Endothelial cell of umbilical vein (primary cell): ENCODE results near the gene SLC29A3. TPM values are rescaled to one million over a fixed set of nuclear protein-coding genes. Genes with fewer than 3 reads are reported as not detected.

ENCODE experiments used
- BruUV-seq: library from RNA; stranded (reverse); fragments of 400-500 nt; replicated peaks from 2 replicates; lab custom pipeline; 2021; lab: Mats Ljungman, UMichigan
- CTCF ChIA-PET: fragments of 300-600, 350-600 bp; sonication (Branson Sonifier 250); formaldehyde crosslinking; loops from one replicate; lab custom pipeline; 2021; ENCODE audit warnings: antibody characterized with exemption, inconsistent platforms; lab: Charles Lee
- POLR2A ChIA-PET: fragments of 300-600, 350-600 bp; sonication (Branson Sonifier 250); formaldehyde crosslinking; loops from one replicate; lab custom pipeline; 2021; ENCODE audit warnings: antibody characterized with exemption, inconsistent platforms; lab: Charles Lee
- DNase-seq: peaks from one replicate; pipeline ENCODE4 v3.0.0-alpha.2; 2011; ENCODE audit warnings: low read depth, low spot score
- FAIRE-seq: peaks from 2 replicates; lab custom pipeline; 2011; peaks lifted over from hg19 to GRCh38; lab: Jason Lieb, UNC
- H2AFZ ChIP-seq: 2 replicates; pipeline ENCODE4 v1.6.0; 2012; ENCODE audit warnings: low read depth, low read length, control low read depth, inconsistent platforms
- H3K27ac ChIP-seq: 2 replicates; pipeline ENCODE4 v1.5.1; 2011; ENCODE audit warnings: low read depth, mild to moderate bottlenecking, control low read depth, low read length, moderate library complexity; ENCODE audit not compliant: insufficient read depth
- H3K27me3 ChIP-seq, 2 experiments: 2 replicates each; pipeline versions ENCODE4 v1.6.0 to v1.6.1; 2011; ENCODE audit warnings: low read length in 2 of 2, mixed read lengths in 1 of 2; ENCODE audit not compliant: control insufficient read depth in 2 of 2, insufficient read depth in 2 of 2
- H3K36me3 ChIP-seq, 2 experiments: 2 replicates in 1 of 2; 3 replicates in 1 of 2; pipeline ENCODE4 v1.5.1; 2011; ENCODE audit warnings: low read length in 2 of 2, mild to moderate bottlenecking in 1 of 2, moderate library complexity in 1 of 2; ENCODE audit not compliant: control insufficient read depth in 2 of 2, insufficient read depth in 2 of 2; ENCODE audit errors: extremely low read depth in 1 of 2
- H3K4me1 ChIP-seq: 3 replicates; pipeline ENCODE4 v1.5.1; 2011; ENCODE audit warnings: mild to moderate bottlenecking, low read length; ENCODE audit not compliant: control insufficient read depth, insufficient read depth; ENCODE audit errors: extremely low read depth
- H3K4me2 ChIP-seq: 2 replicates; pipeline ENCODE4 v1.6.1; 2011; ENCODE audit warnings: low read length, control low read depth, mixed read lengths; ENCODE audit not compliant: insufficient read depth
- H3K4me3 ChIP-seq, 3 experiments: fragments of 200-600 bp in 1 of 3; sonication (generic), shearing (Covaris generic) in 1 of 3; replicated peaks in 1 of 3; 2 replicates each; pipeline ENCODE4 v1.5.1; 2011 to 2016; ENCODE audit warnings: control low read depth in 3 of 3, low read length in 3 of 3, mild to moderate bottlenecking in 2 of 3, inconsistent platforms in 1 of 3, low read depth in 1 of 3, moderate library complexity in 1 of 3; ENCODE audit not compliant: insufficient read depth in 1 of 3
- H3K79me2 ChIP-seq: 2 replicates; pipeline ENCODE4 v1.6.0; 2012; ENCODE audit warnings: low read length, inconsistent platforms; ENCODE audit not compliant: control insufficient read depth, insufficient read depth
- H3K9ac ChIP-seq: replicated peaks from 2 replicates; pipeline ENCODE3; 2011; ENCODE audit warnings: low read length, control low read depth; ENCODE audit not compliant: insufficient read depth; ENCODE audit errors: extremely low read depth
- H3K9me1 ChIP-seq: replicated peaks from 3 replicates; pipeline ENCODE4 v1.6.0; 2011; ENCODE audit warnings: mild to moderate bottlenecking, low read length; ENCODE audit not compliant: control insufficient read depth, insufficient read depth; ENCODE audit errors: extremely low read depth
- H3K9me3 ChIP-seq: replicated peaks from 2 replicates; pipeline ENCODE4 v1.5.1; 2012; ENCODE audit warnings: low read length, inconsistent platforms; ENCODE audit not compliant: control insufficient read depth, insufficient read depth
- H4K20me1 ChIP-seq: replicated peaks from 2 replicates; pipeline ENCODE3; 2011; ENCODE audit warnings: mild to moderate bottlenecking, low read length; ENCODE audit not compliant: control insufficient read depth, insufficient read depth; ENCODE audit errors: extremely low read depth
- CTCF ChIP-seq, 2 donors: IDR thresholded peaks; 1 replicate in 1 of 2; 2 replicates in 1 of 2; pipeline ENCODE4 v1.5.1; 2011; ENCODE audit warnings: low read length in 2 of 2, mild to moderate bottlenecking in 2 of 2, moderate library complexity in 2 of 2, control low read depth in 1 of 2, inconsistent platforms in 1 of 2, low read depth in 1 of 2; ENCODE audit not compliant: insufficient read depth in 1 of 2; ENCODE audit errors: extremely low read depth in 1 of 2
- EZH2 ChIP-seq: IDR thresholded peaks from 2 replicates; pipeline ENCODE4 v1.6.1; 2012; ENCODE audit warnings: borderline replicate concordance, low read depth, mild to moderate bottlenecking, moderate library complexity, low read length, inconsistent platforms; ENCODE audit not compliant: severe bottlenecking
- FOS ChIP-seq: IDR thresholded peaks from 2 replicates; pipeline ENCODE4 v1.6.1; 2011; ENCODE audit warnings: mild to moderate bottlenecking, low read length, moderate library complexity, borderline replicate concordance; ENCODE audit not compliant: insufficient read depth
- GATA2 ChIP-seq: IDR thresholded peaks from 2 replicates; pipeline ENCODE4 v1.7.0; 2011; ENCODE audit warnings: low read depth, mild to moderate bottlenecking, moderate library complexity, mixed read lengths, low read length; ENCODE audit not compliant: insufficient read length, insufficient read depth
- JUN ChIP-seq: IDR thresholded peaks from 2 replicates; pipeline ENCODE4 v1.6.1; 2011; ENCODE audit warnings: borderline replicate concordance, low read depth; ENCODE audit not compliant: insufficient read length, insufficient read depth
- MAX ChIP-seq: IDR thresholded peaks from 2 replicates; pipeline ENCODE4 v1.6.1; 2011; ENCODE audit not compliant: insufficient read depth, insufficient read length
- MYC ChIP-seq: IDR thresholded peaks from one replicate; pipeline ENCODE4 v1.6.1; 2011; ENCODE audit warnings: mild to moderate bottlenecking, low read depth, low read length
- POLR2A ChIP-seq: IDR thresholded peaks from 2 replicates; pipeline ENCODE4 v1.6.1; 2012; ENCODE audit warnings: low read depth, mild to moderate bottlenecking, control low read depth, low read length
- POLR2AphosphoS5 ChIP-seq: IDR thresholded peaks from 2 replicates; pipeline ENCODE4 v1.6.1; 2012; ENCODE audit warnings: low read depth, mild to moderate bottlenecking, control low read depth, low read length, moderate library complexity; ENCODE audit not compliant: insufficient read depth
- dilution Hi-C: fragments of 300-500 bp; cut with MboI; formaldehyde crosslinking; loops from one replicate; pipeline ENCODE4 v1.15.0; 2019; ENCODE audit warnings: low sequenced_read_pairs; ENCODE audit not compliant: extremely low pct_ligation_motif_present
- intact Hi-C: fragments of 100-400 bp; cut with micrococcal nuclease; formaldehyde crosslinking; loops from one replicate; pipeline ENCODE4 v1.10.0; 2022
- polyA plus RNA-seq, 4 experiments: library from polyadenylated mRNA; depleted of rRNA in 3 of 4; stranded (reverse) in 3 of 4; unstranded in 1 of 4; fragments of >200 nt; gene quantifications; 2 replicates each; pipeline versions ENCODE4 v1.2.1 to v1.2.3, GENCODE V29; 2011 to 2012; ENCODE audit warnings: missing spikeins in 1 of 4
- total RNA-seq: library from RNA; stranded (reverse); gene quantifications from 2 replicates; pipeline ENCODE4 v1.2.3, GENCODE V29; 2021

SLC29A3 gene
- total and polyA plus RNA-seq, 2 donors (not counting 3 experiments of a cell fraction or from before 2014, with no cell fraction given) = 5.0 to 9.1 TPM

DNA sequence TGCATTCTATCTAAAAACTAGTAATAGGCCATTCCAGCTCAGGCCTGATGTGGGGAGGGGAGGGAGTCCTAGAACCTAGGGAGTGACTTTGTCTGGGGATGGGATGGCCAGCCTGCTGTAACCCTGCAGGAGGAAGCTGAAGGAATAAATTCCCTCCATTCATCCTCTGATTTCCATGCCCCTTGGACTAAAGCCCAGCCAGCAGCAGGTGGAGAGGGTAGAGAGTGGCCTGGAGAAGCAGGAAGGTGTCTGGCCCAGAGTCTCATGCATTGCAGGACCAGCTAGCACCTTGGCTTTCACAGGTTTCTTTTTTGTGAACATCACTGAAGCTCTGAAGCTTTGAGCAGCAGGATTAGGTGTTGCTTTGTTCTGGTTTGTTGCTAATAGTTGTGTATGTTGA, 44.9 kb downstream of the SLC29A3 start:
- no TSS peak for BruUV-seq
- H3K27ac ChIP-seq = no peak overlapping the region
- POLR2A ChIA-PET = interaction anchor here (0.8 kb wide), 1 partner anchor 44 kb away, joined by 4 read pairs; no protein-coding TSS in a partner anchor
- H4K20me1 ChIP-seq = no peaks in the 10 kb centered on the region
- dilution Hi-C loops = no loop called here
- H3K36me3 ChIP-seq = no peaks in the 10 kb centered on the region
- H3K4me1 ChIP-seq = peaks cover 10% of the 10 kb centered on the region
- H3K27me3 ChIP-seq = no peaks in the 10 kb centered on the region
- no peak for DNase-seq
- H3K4me3 ChIP-seq = no peak overlapping the region
- H3K4me2 ChIP-seq = no peak overlapping the region
- intact Hi-C loops = no loop called here
- CTCF ChIA-PET = no interaction called here
- TF ChIP-seq FOS = no peak
- TF ChIP-seq CTCF (IDR thresholded peaks at IDR 0.05; ENCODE audit: extremely low read depth in 1 of 2, insufficient read depth in 1 of 2, low read depth in 1 of 2, low read length in 2 of 2) = no peak
- no peak for TF ChIP-seq MAX
- TF ChIP-seq JUN = no peak
- no peak overlapping the region for H2AFZ ChIP-seq
- H3K9ac ChIP-seq = no peak overlapping the region
- no peaks in the 10 kb centered on the region for H3K9me1 ChIP-seq
- H3K9me3 ChIP-seq = no peaks in the 10 kb centered on the region
- no peak for FAIRE-seq
- no peaks in the 10 kb centered on the region for H3K79me2 ChIP-seq

GRCh38 chr10:71365366-71365765, 46.3 kb downstream of the SLC29A3 start:
- peaks cover 10% of the 10 kb centered on the region for H3K4me1 ChIP-seq
- H3K79me2 ChIP-seq = no peaks in the 10 kb centered on the region
- intact Hi-C loops (no loop called here), dilution Hi-C loops (no loop called here)
- H3K9me3 ChIP-seq = no peaks in the 10 kb centered on the region
- no peak for FAIRE-seq
- no peak overlapping the region for H3K4me2 ChIP-seq
- H3K27me3 ChIP-seq = no peaks in the 10 kb centered on the region
- no peak for TF ChIP-seq POLR2AphosphoS5
- no peak for TF ChIP-seq FOS
- no peak for TF ChIP-seq MAX
- no peak for TF ChIP-seq EZH2
- no peak for TF ChIP-seq POLR2A
- no peak for TF ChIP-seq GATA2
- no peak for TF ChIP-seq CTCF (IDR thresholded peaks at IDR 0.05; ENCODE audit: extremely low read depth in 1 of 2, insufficient read depth in 1 of 2, low read depth in 1 of 2, low read length in 2 of 2)
- TF ChIP-seq MYC = no peak
- no peak for TF ChIP-seq JUN
- H3K9me1 ChIP-seq = no peaks in the 10 kb centered on the region
- no peaks in the 10 kb centered on the region for H4K20me1 ChIP-seq
- ChIA-PET POLR2A (no interaction called here), CTCF (no interaction called here)
- no peak for DNase-seq
- no peaks in the 10 kb centered on the region for H3K36me3 ChIP-seq
- no peak overlapping the region for H2AFZ ChIP-seq
- BruUV-seq = no TSS peak
- H3K9ac ChIP-seq = no peak overlapping the region
- no peak overlapping the region for H3K27ac ChIP-seq
- H3K4me3 ChIP-seq = no peak overlapping the region
